Adrenal gland (tissue), 5 donors: ENCODE measurements around the gene ADAMTS12.

ENCODE experiments used
- POLR2A ChIP-seq, 2 donors: fragments of 450-650 bp; IDR thresholded peaks; one replicate each; pipeline ENCODE4 v1.6.1; 2017; ENCODE audit warnings: antibody characterized with exemption in 2 of 2, mild to moderate bottlenecking in 2 of 2, moderate library complexity in 1 of 2
- TF ChIP-seq, protein P1 (sequence below), 6 experiments: fragments of 450-650 bp in 4 of 6; fragments of 200-600 bp in 2 of 6; sonication (generic) in 1 of 6; IDR thresholded peaks; 1 replicate in 5 of 6; 2 replicates in 1 of 6; pipeline versions ENCODE4 v1.5.1 to v1.8.0; 2016 to 2021; ENCODE audit warnings: antibody characterized with exemption in 6 of 6, mild to moderate bottlenecking in 2 of 6, moderate library complexity in 1 of 6
- donor health status: DM: no; HTN: no; CAD: no.

DNA sequence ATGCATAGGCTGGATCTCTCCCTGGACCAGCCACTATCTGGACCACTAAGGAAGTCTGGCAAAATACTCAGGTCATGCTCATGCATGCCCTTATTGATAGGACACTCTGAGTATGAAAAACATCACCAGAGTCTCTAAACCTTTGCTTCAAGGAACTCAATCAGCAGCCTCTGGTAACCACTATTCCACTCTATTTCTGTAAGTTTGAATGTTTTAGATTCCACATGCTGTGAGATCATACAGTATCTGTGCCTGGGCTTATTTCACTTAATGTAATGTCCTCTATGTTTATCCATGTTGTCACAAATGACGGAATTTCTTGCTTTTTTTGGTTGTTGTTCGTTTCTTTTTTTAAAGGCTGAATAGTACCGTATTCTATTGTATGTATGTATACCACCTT is 382.8 kb downstream of the ADAMTS12 start:
- TF ChIP-seq, protein P1, sequence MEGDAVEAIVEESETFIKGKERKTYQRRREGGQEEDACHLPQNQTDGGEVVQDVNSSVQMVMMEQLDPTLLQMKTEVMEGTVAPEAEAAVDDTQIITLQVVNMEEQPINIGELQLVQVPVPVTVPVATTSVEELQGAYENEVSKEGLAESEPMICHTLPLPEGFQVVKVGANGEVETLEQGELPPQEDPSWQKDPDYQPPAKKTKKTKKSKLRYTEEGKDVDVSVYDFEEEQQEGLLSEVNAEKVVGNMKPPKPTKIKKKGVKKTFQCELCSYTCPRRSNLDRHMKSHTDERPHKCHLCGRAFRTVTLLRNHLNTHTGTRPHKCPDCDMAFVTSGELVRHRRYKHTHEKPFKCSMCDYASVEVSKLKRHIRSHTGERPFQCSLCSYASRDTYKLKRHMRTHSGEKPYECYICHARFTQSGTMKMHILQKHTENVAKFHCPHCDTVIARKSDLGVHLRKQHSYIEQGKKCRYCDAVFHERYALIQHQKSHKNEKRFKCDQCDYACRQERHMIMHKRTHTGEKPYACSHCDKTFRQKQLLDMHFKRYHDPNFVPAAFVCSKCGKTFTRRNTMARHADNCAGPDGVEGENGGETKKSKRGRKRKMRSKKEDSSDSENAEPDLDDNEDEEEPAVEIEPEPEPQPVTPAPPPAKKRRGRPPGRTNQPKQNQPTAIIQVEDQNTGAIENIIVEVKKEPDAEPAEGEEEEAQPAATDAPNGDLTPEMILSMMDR (IDR thresholded peaks at IDR 0.05): no peak
- no peak for TF ChIP-seq POLR2A (IDR thresholded peaks at IDR 0.05)
